Panc1 (cell line): Measurements from ENCODE around the gene ERMP1. TPM values are rescaled to one million over a fixed set of nuclear protein-coding genes. Genes with fewer than 3 reads are reported as not detected.

Experiments used
- ATAC-seq: fragments of 200-7000 bp; cut with Tn5 transposase; 2 replicates; pipeline ENCODE4 v1.9.1; 2020; ENCODE audit warnings: mild to moderate bottlenecking, moderate library complexity
- BruUV-seq: library from RNA; stranded (reverse); fragments of 400-500 nt; replicated peaks from 2 replicates; lab custom pipeline; 2021; lab: Mats Ljungman, UMichigan
- CTCF ChIA-PET: fragments of 300-600 bp; sonication (Branson Sonifier 250); formaldehyde crosslinking; loops from one replicate; lab custom pipeline; 2022; ENCODE audit warnings: antibody characterized with exemption; lab: Charles Lee
- POLR2A ChIA-PET: fragments of 300-600 bp; sonication (Branson Sonifier 250); formaldehyde crosslinking; loops from one replicate; lab custom pipeline; 2022; ENCODE audit warnings: antibody characterized with exemption; lab: Charles Lee
- DNase-seq: peaks from one replicate; pipeline ENCODE4 v3.0.0-alpha.2; 2010; ENCODE audit warnings: low read depth, low spot score
- H3K27ac ChIP-seq: 2 replicates; pipeline ENCODE4 v1.5.1; 2011; ENCODE audit warnings: mild to moderate bottlenecking, low read length, inconsistent platforms
- H3K27me3 ChIP-seq: fragments of 200-500 bp; sonication (Bioruptor generic); 2 replicates; pipeline ENCODE4 v1.6.0; 2014; ENCODE audit warnings: low read length, inconsistent platforms; ENCODE audit not compliant: control insufficient read depth, insufficient read depth
- H3K36me3 ChIP-seq: fragments of 200-500 bp; sonication (Bioruptor generic); 2 replicates; pipeline ENCODE4 v1.5.1; 2014; ENCODE audit warnings: inconsistent platforms, mild to moderate bottlenecking, low read length, moderate library complexity; ENCODE audit not compliant: control insufficient read depth, insufficient read depth
- H3K4me1 ChIP-seq: 2 replicates; pipeline ENCODE4 v1.5.1; 2011; ENCODE audit warnings: inconsistent platforms, mild to moderate bottlenecking, low read length, moderate library complexity; ENCODE audit not compliant: control insufficient read depth, insufficient read depth
- H3K4me3 ChIP-seq, 2 experiments: 2 replicates each; pipeline ENCODE4 v1.5.1; 2011 to 2012; ENCODE audit warnings: low read depth in 2 of 2, low read length in 2 of 2, mild to moderate bottlenecking in 2 of 2, inconsistent platforms in 1 of 2, moderate library complexity in 1 of 2
- H3K9me3 ChIP-seq: fragments of 200-500 bp; sonication (Bioruptor generic); 2 replicates; pipeline ENCODE4 v1.5.1; 2014; ENCODE audit warnings: low read depth, mild to moderate bottlenecking, inconsistent platforms, low read length, moderate library complexity; ENCODE audit not compliant: control insufficient read depth, insufficient read depth
- POLR2AphosphoS5 ChIP-seq: IDR thresholded peaks from 2 replicates; pipeline ENCODE4 v1.6.1; 2012; ENCODE audit warnings: mild to moderate bottlenecking, low read depth, low read length, moderate library complexity
- SIN3A ChIP-seq: IDR thresholded peaks from 2 replicates; pipeline ENCODE4 v1.6.1; 2012; ENCODE audit warnings: low read depth, mild to moderate bottlenecking, low read length, moderate library complexity, borderline replicate concordance; ENCODE audit not compliant: insufficient read depth
- TCF7L2 ChIP-seq: IDR thresholded peaks from 2 replicates; pipeline ENCODE4 v1.6.1; 2011; ENCODE audit warnings: mild to moderate bottlenecking, low read depth, low read length, inconsistent platforms
- in situ Hi-C: cut with HindIII; loops from 2 replicates; pipeline ENCODE4 v1.10.0; 2016; ENCODE audit warnings: low sequenced_read_pairs, low pct_unique_long_range_greater_than_20kb
- intact Hi-C: fragments of 100-400 bp; cut with micrococcal nuclease; formaldehyde crosslinking; loops from one replicate; pipeline ENCODE4 v1.10.0; 2022; ENCODE audit not compliant: unreplicated experiment
- total RNA-seq: library from RNA; stranded (reverse); gene quantifications from one replicate; pipeline ENCODE4 v1.2.1, GENCODE V29; 2021; ENCODE audit not compliant: unreplicated experiment
- TF ChIP-seq, protein P1 (sequence below): fragments of 450-650 bp; IDR thresholded peaks from 2 replicates; pipeline ENCODE4 v1.5.1; 2017; ENCODE audit warnings: mild to moderate bottlenecking
- TF ChIP-seq, protein P2 (sequence below), 2 experiments: IDR thresholded peaks; 2 replicates each; pipeline ENCODE4 v1.6.1; 2011 to 2012; ENCODE audit warnings: low read depth in 2 of 2, control low read depth in 1 of 2, low read length in 1 of 2, mild to moderate bottlenecking in 1 of 2, moderate library complexity in 1 of 2; ENCODE audit not compliant: insufficient read depth in 1 of 2

The ERMP1 gene
- total RNA-seq, 1 experiment from 2014 or later: 38.4 TPM

DNA sequence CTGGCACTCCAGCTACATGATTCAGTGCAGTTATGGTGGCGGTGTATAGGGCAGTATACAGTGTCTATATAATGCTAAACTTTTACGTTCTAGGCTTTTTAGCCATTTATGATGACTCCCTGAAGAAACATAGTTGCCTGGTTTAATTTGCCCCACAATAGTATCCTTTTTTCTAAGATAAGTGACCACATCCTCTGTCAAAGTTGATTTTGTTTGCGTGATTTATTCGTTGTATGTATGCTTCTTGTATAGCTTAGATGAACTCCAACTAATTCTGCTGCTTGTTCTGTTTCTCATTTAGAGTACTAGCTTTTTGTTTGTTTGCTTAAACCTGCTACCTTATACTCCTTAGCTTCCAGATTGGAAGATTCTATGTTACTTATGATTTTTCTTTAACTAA lies 83.6 kb downstream of the ERMP1 start:
- intact Hi-C loops: no loop called here
- in situ Hi-C loops: no loop called here
- no TSS peak for BruUV-seq
- ChIA-PET CTCF (no interaction called here), POLR2A (no interaction called here)
- TF ChIP-seq, protein P1, sequence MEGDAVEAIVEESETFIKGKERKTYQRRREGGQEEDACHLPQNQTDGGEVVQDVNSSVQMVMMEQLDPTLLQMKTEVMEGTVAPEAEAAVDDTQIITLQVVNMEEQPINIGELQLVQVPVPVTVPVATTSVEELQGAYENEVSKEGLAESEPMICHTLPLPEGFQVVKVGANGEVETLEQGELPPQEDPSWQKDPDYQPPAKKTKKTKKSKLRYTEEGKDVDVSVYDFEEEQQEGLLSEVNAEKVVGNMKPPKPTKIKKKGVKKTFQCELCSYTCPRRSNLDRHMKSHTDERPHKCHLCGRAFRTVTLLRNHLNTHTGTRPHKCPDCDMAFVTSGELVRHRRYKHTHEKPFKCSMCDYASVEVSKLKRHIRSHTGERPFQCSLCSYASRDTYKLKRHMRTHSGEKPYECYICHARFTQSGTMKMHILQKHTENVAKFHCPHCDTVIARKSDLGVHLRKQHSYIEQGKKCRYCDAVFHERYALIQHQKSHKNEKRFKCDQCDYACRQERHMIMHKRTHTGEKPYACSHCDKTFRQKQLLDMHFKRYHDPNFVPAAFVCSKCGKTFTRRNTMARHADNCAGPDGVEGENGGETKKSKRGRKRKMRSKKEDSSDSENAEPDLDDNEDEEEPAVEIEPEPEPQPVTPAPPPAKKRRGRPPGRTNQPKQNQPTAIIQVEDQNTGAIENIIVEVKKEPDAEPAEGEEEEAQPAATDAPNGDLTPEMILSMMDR: no peak
- TF ChIP-seq, protein P2, sequence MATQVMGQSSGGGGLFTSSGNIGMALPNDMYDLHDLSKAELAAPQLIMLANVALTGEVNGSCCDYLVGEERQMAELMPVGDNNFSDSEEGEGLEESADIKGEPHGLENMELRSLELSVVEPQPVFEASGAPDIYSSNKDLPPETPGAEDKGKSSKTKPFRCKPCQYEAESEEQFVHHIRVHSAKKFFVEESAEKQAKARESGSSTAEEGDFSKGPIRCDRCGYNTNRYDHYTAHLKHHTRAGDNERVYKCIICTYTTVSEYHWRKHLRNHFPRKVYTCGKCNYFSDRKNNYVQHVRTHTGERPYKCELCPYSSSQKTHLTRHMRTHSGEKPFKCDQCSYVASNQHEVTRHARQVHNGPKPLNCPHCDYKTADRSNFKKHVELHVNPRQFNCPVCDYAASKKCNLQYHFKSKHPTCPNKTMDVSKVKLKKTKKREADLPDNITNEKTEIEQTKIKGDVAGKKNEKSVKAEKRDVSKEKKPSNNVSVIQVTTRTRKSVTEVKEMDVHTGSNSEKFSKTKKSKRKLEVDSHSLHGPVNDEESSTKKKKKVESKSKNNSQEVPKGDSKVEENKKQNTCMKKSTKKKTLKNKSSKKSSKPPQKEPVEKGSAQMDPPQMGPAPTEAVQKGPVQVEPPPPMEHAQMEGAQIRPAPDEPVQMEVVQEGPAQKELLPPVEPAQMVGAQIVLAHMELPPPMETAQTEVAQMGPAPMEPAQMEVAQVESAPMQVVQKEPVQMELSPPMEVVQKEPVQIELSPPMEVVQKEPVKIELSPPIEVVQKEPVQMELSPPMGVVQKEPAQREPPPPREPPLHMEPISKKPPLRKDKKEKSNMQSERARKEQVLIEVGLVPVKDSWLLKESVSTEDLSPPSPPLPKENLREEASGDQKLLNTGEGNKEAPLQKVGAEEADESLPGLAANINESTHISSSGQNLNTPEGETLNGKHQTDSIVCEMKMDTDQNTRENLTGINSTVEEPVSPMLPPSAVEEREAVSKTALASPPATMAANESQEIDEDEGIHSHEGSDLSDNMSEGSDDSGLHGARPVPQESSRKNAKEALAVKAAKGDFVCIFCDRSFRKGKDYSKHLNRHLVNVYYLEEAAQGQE (IDR thresholded peaks at IDR 0.05; ENCODE audit: insufficient read depth in 1 of 2, low read depth in 2 of 2, low read length in 1 of 2): no peak
- TF ChIP-seq SIN3A: no peak
- TF ChIP-seq TCF7L2: no peak
- TF ChIP-seq POLR2AphosphoS5: no peak
- Histone ChIP-seq H3K4me1 (no peaks in the 10 kb centered on the region), H3K27me3 (no peaks in the 10 kb centered on the region), H3K4me3 (no peak overlapping the region), H3K27ac (no peak overlapping the region), H3K9me3 (no peaks in the 10 kb centered on the region), H3K36me3 (no peaks in the 10 kb centered on the region)
- no peak for ATAC-seq
- DNase-seq: no peak

DNA sequence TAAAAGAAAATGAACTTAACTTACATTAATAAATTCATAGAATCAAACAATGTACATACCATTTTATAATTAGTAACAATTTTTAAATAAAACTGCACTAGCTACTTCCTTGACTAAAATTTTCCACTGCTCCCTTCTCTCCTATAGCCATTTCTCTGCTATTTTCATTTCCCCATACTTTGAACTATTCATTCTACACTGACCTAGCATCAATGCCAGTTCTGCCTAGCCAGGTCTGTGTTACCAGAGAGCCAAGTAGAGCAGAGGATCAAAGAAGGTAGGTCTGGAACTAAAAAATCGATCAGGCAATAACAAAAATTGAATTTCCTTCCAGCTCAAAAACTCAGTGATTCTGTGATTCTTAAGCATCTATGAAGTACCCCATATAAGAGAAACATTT lies 84.5 kb downstream of the ERMP1 start:
- ChIA-PET CTCF (no interaction called here), POLR2A (no interaction called here)
- TF ChIP-seq SIN3A (no peak), TCF7L2 (no peak), POLR2AphosphoS5 (no peak)
- TF ChIP-seq, protein P2 (IDR thresholded peaks at IDR 0.05; ENCODE audit: insufficient read depth in 1 of 2, low read depth in 2 of 2, low read length in 1 of 2): no peak
- TF ChIP-seq, protein P1: no peak
- no peaks in the 10 kb centered on the region for H3K27me3 ChIP-seq
- H3K4me3 ChIP-seq: no peak overlapping the region
- BruUV-seq: no TSS peak
- no peaks in the 10 kb centered on the region for H3K9me3 ChIP-seq
- in situ Hi-C loops: no loop called here
- no peaks in the 10 kb centered on the region for H3K4me1 ChIP-seq
- no peak overlapping the region for H3K27ac ChIP-seq
- H3K36me3 ChIP-seq: no peaks in the 10 kb centered on the region
- no peak for DNase-seq
- ATAC-seq: no peak
- intact Hi-C loops: no loop called here
